ENCODE results near the gene KBTBD6. TPM values are rescaled to one million over a fixed set of nuclear protein-coding genes. Genes with fewer than 3 reads are reported as not detected.

The KBTBD6 gene
- total RNA-seq, 1 donor = 9.0 TPM

DNA sequence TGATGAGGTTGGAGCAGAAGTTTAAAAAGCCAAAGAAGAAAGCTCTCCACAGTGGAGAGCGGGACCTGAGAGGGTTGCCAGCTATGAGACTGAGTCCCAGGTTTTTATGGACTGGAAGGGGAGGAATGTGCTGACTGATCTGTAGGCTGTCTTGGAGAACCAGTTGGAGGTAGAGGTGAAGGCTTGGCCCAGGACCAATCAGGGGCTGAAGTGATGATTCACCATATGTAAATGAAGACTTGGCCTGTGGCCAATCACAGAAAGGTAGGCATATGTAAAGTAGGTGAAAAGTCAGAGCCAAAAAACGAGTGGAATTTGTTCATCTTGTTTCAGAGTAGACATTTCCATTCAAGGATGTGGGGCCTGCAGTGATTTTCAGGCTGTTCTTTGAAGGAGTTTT lies 17.5 kb upstream of the KBTBD6 start:
- no peak for DNase-seq (ENCODE audit: insufficient read length, low spot score, missing footprints)
- peaks cover 9% of the 10 kb centered on the region for H3K9me3 ChIP-seq (ENCODE audit: low read depth, low read length)
- H3K4me3 ChIP-seq (ENCODE audit: insufficient read depth, low read length) = no peak overlapping the region
- H3K79me2 ChIP-seq (ENCODE audit: insufficient read depth, low read length) = no peaks in the 10 kb centered on the region
- H3K4me2 ChIP-seq (ENCODE audit: insufficient read depth, low read length) = no peak overlapping the region
- H2AFZ ChIP-seq (ENCODE audit: low read length) = no peak overlapping the region
- no peaks in the 10 kb centered on the region for H4K20me1 ChIP-seq (ENCODE audit: insufficient read depth, low read length)
- no peak for TF ChIP-seq CTCF (IDR thresholded peaks at IDR 0.05; ENCODE audit: extremely low read depth, low read depth, low read length)
- no peaks in the 10 kb centered on the region for H3K27me3 ChIP-seq (ENCODE audit: insufficient read depth, low read length)
- no peak overlapping the region for H3K27ac ChIP-seq (ENCODE audit: low read depth, low read length)
- no peaks in the 10 kb centered on the region for H3K4me1 ChIP-seq (ENCODE audit: insufficient read depth, low read length)
- H3K36me3 ChIP-seq (ENCODE audit: insufficient read depth, low read length) = no peaks in the 10 kb centered on the region

DNA sequence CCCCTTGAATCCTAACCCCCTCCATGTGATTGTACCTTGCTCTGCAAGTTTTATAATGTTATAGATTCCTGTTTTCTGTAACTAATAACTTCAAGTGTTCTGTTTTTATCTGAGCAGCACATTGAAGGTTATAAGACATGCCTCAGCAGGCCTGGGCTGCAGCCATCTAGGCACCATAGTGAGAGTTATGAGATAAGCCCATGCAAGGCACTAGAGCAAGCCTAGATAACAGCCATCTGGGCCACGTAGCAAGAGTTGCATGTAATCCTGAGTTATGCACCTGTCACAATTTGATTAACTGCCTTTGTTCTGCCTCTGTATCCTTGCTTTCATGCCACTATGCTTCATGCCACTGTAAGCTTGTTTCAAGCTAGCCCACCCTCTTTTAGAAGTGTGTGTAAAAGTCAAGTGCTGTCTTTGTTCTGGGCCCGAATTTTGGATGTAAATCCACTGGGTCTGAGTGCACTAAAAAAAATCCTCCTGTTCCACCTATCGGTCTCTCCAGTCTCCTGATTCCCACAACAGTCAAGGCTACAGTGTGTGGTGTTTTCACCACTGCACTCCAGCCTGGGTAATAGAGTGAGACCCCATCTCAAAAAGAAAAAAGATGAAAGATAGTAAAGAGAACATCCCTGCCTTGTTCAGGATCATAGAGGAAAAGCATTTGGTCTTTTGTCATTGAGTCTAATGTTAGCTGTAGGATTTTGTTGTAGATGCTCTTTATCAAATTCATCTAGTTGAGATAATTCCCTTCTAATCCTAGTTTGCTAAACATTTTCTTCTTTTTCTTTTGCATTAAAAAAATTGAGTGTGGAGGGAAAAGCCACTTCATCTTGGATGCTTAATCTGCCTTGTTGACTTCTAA lies 16.0 kb upstream of the KBTBD6 start:
- H3K27ac ChIP-seq (ENCODE audit: low read depth, low read length) = no peak overlapping the region
- no peak overlapping the region for H2AFZ ChIP-seq (ENCODE audit: low read length)
- no peaks in the 10 kb centered on the region for H3K36me3 ChIP-seq (ENCODE audit: insufficient read depth, low read length)
- H3K4me1 ChIP-seq (ENCODE audit: insufficient read depth, low read length) = peaks cover 4% of the 10 kb centered on the region
- H3K4me2 ChIP-seq (ENCODE audit: insufficient read depth, low read length) = no peak overlapping the region
- no peaks in the 10 kb centered on the region for H3K27me3 ChIP-seq (ENCODE audit: insufficient read depth, low read length)
- no peaks in the 10 kb centered on the region for H3K79me2 ChIP-seq (ENCODE audit: insufficient read depth, low read length)
- DNase-seq (ENCODE audit: insufficient read length, low spot score, missing footprints) = no peak
- H4K20me1 ChIP-seq (ENCODE audit: insufficient read depth, low read length) = no peaks in the 10 kb centered on the region
- peaks cover 9% of the 10 kb centered on the region for H3K9me3 ChIP-seq (ENCODE audit: low read depth, low read length)
- no peak overlapping the region for H3K4me3 ChIP-seq (ENCODE audit: insufficient read depth, low read length)
- TF ChIP-seq CTCF (IDR thresholded peaks at IDR 0.05; ENCODE audit: extremely low read depth, low read depth, low read length) = no peak

GRCh38 chr13:41145136-41145908 lies 12.7 kb upstream of the KBTBD6 start:
- Histone ChIP-seq H3K36me3 (ENCODE audit: insufficient read depth, low read length) (no peaks in the 10 kb centered on the region), H3K27me3 (ENCODE audit: insufficient read depth, low read length) (no peaks in the 10 kb centered on the region), H3K4me3 (ENCODE audit: insufficient read depth, low read length) (no peak overlapping the region), H3K9me3 (ENCODE audit: low read depth, low read length) (peaks cover 7% of the 10 kb centered on the region), H4K20me1 (ENCODE audit: insufficient read depth, low read length) (no peaks in the 10 kb centered on the region), H2AFZ (ENCODE audit: low read length) (peak overlapping the region; percentile 69), H3K79me2 (ENCODE audit: insufficient read depth, low read length) (no peaks in the 10 kb centered on the region), H3K27ac (ENCODE audit: low read depth, low read length) (peak overlapping the region; percentile 36), H3K4me1 (ENCODE audit: insufficient read depth, low read length) (peaks cover 4% of the 10 kb centered on the region), H3K4me2 (ENCODE audit: insufficient read depth, low read length) (no peak overlapping the region)
- TF ChIP-seq CTCF (IDR thresholded peaks at IDR 0.05; ENCODE audit: extremely low read depth, low read depth, low read length) = no peak
- DNase-seq (ENCODE audit: insufficient read length, low spot score, missing footprints) = no peak

GRCh38 chr13:41144576-41144975 lies 12.0 kb upstream of the KBTBD6 start:
- H3K27ac ChIP-seq (ENCODE audit: low read depth, low read length) = peak overlapping the region; percentile 36
- TF ChIP-seq CTCF (IDR thresholded peaks at IDR 0.05; ENCODE audit: extremely low read depth, low read depth, low read length) = no peak
- H3K4me2 ChIP-seq (ENCODE audit: insufficient read depth, low read length) = no peak overlapping the region
- no peaks in the 10 kb centered on the region for H3K27me3 ChIP-seq (ENCODE audit: insufficient read depth, low read length)
- H3K4me3 ChIP-seq (ENCODE audit: insufficient read depth, low read length) = no peak overlapping the region
- H3K36me3 ChIP-seq (ENCODE audit: insufficient read depth, low read length) = no peaks in the 10 kb centered on the region
- H4K20me1 ChIP-seq (ENCODE audit: insufficient read depth, low read length) = no peaks in the 10 kb centered on the region
- H3K79me2 ChIP-seq (ENCODE audit: insufficient read depth, low read length) = no peaks in the 10 kb centered on the region
- DNase-seq (ENCODE audit: insufficient read length, low spot score, missing footprints) = no peak
- peaks cover 9% of the 10 kb centered on the region for H3K4me1 ChIP-seq (ENCODE audit: insufficient read depth, low read length)
- peaks cover 7% of the 10 kb centered on the region for H3K9me3 ChIP-seq (ENCODE audit: low read depth, low read length)
- no peak overlapping the region for H2AFZ ChIP-seq (ENCODE audit: low read length)

All from osteoblast (primary cell).